OCI-LY3 (cell line): ENCODE results near the gene SYCN.

Source experiments
- H2AFZ ChIP-seq: fragments of 200-600, 300-600 bp; shearing (Covaris generic); 2 replicates; pipeline ENCODE4 v1.6.0; 2014; ENCODE audit warnings: antibody characterized with exemption, low read depth, low read length
- H3K27ac ChIP-seq: fragments of 200-600, 300-600 bp; sonication (generic); 2 replicates; pipeline ENCODE4 v1.5.1; 2014; ENCODE audit warnings: mild to moderate bottlenecking, low read length, moderate library complexity, mixed read lengths
- H3K27me3 ChIP-seq: fragments of 200-600, 300-600 bp; sonication (generic); 2 replicates; pipeline ENCODE4 v1.6.1; 2014; ENCODE audit warnings: low read depth, low read length, mixed read lengths
- H3K36me3 ChIP-seq: fragments of 200-600, 300-600 bp; sonication (generic); replicated peaks from 2 replicates; pipeline ENCODE3; 2014; ENCODE audit warnings: low read depth, low read length, mixed read lengths
- H3K4me1 ChIP-seq: fragments of 300-600, 200-600 bp; sonication (generic); 2 replicates; pipeline ENCODE4 v1.6.1; 2014; ENCODE audit warnings: low read length, mixed read lengths
- H3K4me2 ChIP-seq: fragments of 200-600, 300-600 bp; sonication (generic); 2 replicates; pipeline ENCODE4 v1.6.1; 2014; ENCODE audit warnings: low read length, mixed read lengths
- H3K4me3 ChIP-seq: fragments of 300-600, 200-600 bp; sonication (generic); 2 replicates; pipeline ENCODE4 v1.5.1; 2014; ENCODE audit warnings: antibody characterized with exemption, mild to moderate bottlenecking, low read length, moderate library complexity
- H3K79me2 ChIP-seq: fragments of 300-600, 200-600 bp; shearing (Covaris generic); 2 replicates; pipeline ENCODE4 v1.6.1; 2014; ENCODE audit warnings: mild to moderate bottlenecking, low read length, mixed read lengths
- H3K9ac ChIP-seq: fragments of 300-600, 200-600 bp; shearing (Covaris generic); 2 replicates; pipeline ENCODE4 v1.6.0; 2014; ENCODE audit warnings: mild to moderate bottlenecking, low read length, moderate library complexity
- H3K9me3 ChIP-seq: fragments of 200-600, 300-600 bp; shearing (Covaris generic); 2 replicates; pipeline ENCODE4 v1.6.1; 2014; ENCODE audit warnings: low read length, mixed read lengths; ENCODE audit not compliant: insufficient read depth
- H4K20me1 ChIP-seq: fragments of 200-600, 300-600 bp; sonication (generic); 2 replicates; pipeline ENCODE4 v1.6.1; 2016; ENCODE audit warnings: low read length, mixed read lengths; ENCODE audit not compliant: insufficient read depth
- EZH2phosphoT487 ChIP-seq: fragments of 200-600 bp; shearing (Covaris generic); IDR thresholded peaks from 2 replicates; pipeline ENCODE4 v1.6.1; 2018; ENCODE audit warnings: antibody characterized with exemption, mixed run types, low read depth
- TF ChIP-seq, protein P1 (sequence below): fragments of 200-600, 300-600 bp; sonication (generic); IDR thresholded peaks from 2 replicates; pipeline ENCODE4 v1.5.1; 2014; ENCODE audit warnings: antibody characterized with exemption, low read length, low read depth

SYCN gene, protein sequence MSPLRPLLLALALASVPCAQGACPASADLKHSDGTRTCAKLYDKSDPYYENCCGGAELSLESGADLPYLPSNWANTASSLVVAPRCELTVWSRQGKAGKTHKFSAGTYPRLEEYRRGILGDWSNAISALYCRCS

GRCh38 chr19:39203372-39204341 is at the start of gene SYCN:
SYCN (minus strand) TSS chr19:39204263; CDS start chr19:39204254, 9 bp downstream.
- no peaks in the 10 kb centered on the region for H3K9me3 ChIP-seq
- no peak within 1 kb of the TSS for H2AFZ ChIP-seq
- no peaks in the 10 kb centered on the region for H3K79me2 ChIP-seq
- no peak within 1 kb of the TSS for H3K27ac ChIP-seq
- peaks cover 4% of the 10 kb centered on the region; the same call in 1 of the 2 replicates for H3K27me3 ChIP-seq
- no peak for TF ChIP-seq EZH2phosphoT487
- TF ChIP-seq, protein P1, sequence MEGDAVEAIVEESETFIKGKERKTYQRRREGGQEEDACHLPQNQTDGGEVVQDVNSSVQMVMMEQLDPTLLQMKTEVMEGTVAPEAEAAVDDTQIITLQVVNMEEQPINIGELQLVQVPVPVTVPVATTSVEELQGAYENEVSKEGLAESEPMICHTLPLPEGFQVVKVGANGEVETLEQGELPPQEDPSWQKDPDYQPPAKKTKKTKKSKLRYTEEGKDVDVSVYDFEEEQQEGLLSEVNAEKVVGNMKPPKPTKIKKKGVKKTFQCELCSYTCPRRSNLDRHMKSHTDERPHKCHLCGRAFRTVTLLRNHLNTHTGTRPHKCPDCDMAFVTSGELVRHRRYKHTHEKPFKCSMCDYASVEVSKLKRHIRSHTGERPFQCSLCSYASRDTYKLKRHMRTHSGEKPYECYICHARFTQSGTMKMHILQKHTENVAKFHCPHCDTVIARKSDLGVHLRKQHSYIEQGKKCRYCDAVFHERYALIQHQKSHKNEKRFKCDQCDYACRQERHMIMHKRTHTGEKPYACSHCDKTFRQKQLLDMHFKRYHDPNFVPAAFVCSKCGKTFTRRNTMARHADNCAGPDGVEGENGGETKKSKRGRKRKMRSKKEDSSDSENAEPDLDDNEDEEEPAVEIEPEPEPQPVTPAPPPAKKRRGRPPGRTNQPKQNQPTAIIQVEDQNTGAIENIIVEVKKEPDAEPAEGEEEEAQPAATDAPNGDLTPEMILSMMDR, result no peak
- H3K4me3 ChIP-seq, result no peak within 1 kb of the TSS
- no peaks in the 10 kb centered on the region for H3K36me3 ChIP-seq
- H3K4me1 ChIP-seq, result no peaks in the 10 kb centered on the region
- H4K20me1 ChIP-seq, result no peaks in the 10 kb centered on the region
- no peak within 1 kb of the TSS for H3K9ac ChIP-seq
- no peak within 1 kb of the TSS for H3K4me2 ChIP-seq

GRCh38 chr19:39253374-39254149 is 49.5 kb upstream of the SYCN start:
- no peaks in the 10 kb centered on the region for H3K4me1 ChIP-seq
- H3K79me2 ChIP-seq, result no peaks in the 10 kb centered on the region
- H3K4me2 ChIP-seq, result no peak overlapping the region
- no peak overlapping the region for H2AFZ ChIP-seq
- H3K9me3 ChIP-seq, result no peaks in the 10 kb centered on the region
- no peaks in the 10 kb centered on the region for H3K36me3 ChIP-seq
- H3K4me3 ChIP-seq, result no peak overlapping the region
- H3K9ac ChIP-seq, result no peak overlapping the region
- H3K27me3 ChIP-seq, result no peaks in the 10 kb centered on the region; the same call in 1 of the 2 replicates
- no peak for TF ChIP-seq EZH2phosphoT487
- TF ChIP-seq, protein P1, result no peak
- H4K20me1 ChIP-seq, result no peaks in the 10 kb centered on the region
- no peak overlapping the region for H3K27ac ChIP-seq

DNA sequence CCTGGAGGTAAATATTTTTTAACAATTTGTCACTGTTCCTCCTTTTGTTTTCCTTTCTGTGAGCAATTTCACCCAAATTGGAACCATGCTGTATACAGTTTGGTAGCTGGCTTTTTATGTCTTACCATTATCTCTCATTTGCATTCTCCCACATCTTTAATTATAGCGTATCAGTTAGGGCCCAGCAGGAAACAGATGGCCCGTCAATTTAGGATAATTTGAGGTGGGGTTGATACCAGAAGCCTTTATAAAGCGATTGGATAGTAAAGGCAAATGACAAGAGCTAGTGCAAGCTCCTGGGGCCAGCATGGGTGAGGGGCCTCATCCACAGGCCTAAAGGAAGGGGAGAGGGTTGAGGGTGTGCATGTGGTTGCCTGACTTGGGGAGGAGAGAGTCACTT is 48.4 kb upstream of the SYCN start:
- Histone ChIP-seq H3K9ac (no peak overlapping the region), H3K4me1 (no peaks in the 10 kb centered on the region), H4K20me1 (no peaks in the 10 kb centered on the region), H3K4me2 (no peak overlapping the region), H3K36me3 (no peaks in the 10 kb centered on the region), H3K27ac (no peak overlapping the region), H3K4me3 (no peak overlapping the region), H3K9me3 (no peaks in the 10 kb centered on the region), H2AFZ (no peak overlapping the region), H3K79me2 (no peaks in the 10 kb centered on the region), H3K27me3 (no peaks in the 10 kb centered on the region; the same call in 1 of the 2 replicates)
- no peak for TF ChIP-seq EZH2phosphoT487
- TF ChIP-seq, protein P1, result no peak

- Histone ChIP-seq H2AFZ (no peak overlapping the region), H3K4me1 (no peaks in the 10 kb centered on the region), H3K27me3 (no peaks in the 10 kb centered on the region; the same call in 1 of the 2 replicates), H3K9me3 (no peaks in the 10 kb centered on the region), H3K79me2 (no peaks in the 10 kb centered on the region), H3K4me3 (no peak overlapping the region), H3K27ac (no peak overlapping the region), H4K20me1 (no peaks in the 10 kb centered on the region), H3K9ac (no peak overlapping the region), H3K4me2 (no peak overlapping the region), H3K36me3 (no peaks in the 10 kb centered on the region)
- TF ChIP-seq, protein P1, result no peak
- no peak for TF ChIP-seq EZH2phosphoT487
Observed at GRCh38 chr19:39251846-39252245, 47.8 kb upstream of the SYCN start.
